Left ventricle myocardium inferior (tissue), 1 donor: ENCODE measurements around the gene SLC27A5. TPM values are rescaled to one million over a fixed set of nuclear protein-coding genes. Genes with fewer than 3 reads are reported as not detected.
A peak's percentile ranks its signal among the peaks of the same experiment; 100 is the strongest.

ENCODE experiments used
- DNase-seq: peaks from one replicate; pipeline ENCODE4 v3.0.0-alpha.2; 2020
- H3K27ac ChIP-seq: fragments of 200-600 bp; replicated peaks from 2 replicates; pipeline ENCODE4 v1.8.0; 2021
- H3K27me3 ChIP-seq: fragments of 200-600 bp; 2 replicates; pipeline ENCODE4 v1.8.0; 2021; ENCODE audit warnings: low read depth
- H3K36me3 ChIP-seq: fragments of 200-600 bp; 2 replicates; pipeline ENCODE4 v1.8.0; 2021
- H3K4me1 ChIP-seq: fragments of 200-600 bp; 2 replicates; pipeline ENCODE4 v1.8.0; 2021
- H3K4me3 ChIP-seq: fragments of 200-600 bp; 2 replicates; pipeline ENCODE4 v1.8.0; 2021; ENCODE audit warnings: mild to moderate bottlenecking, moderate library complexity
- H3K9me3 ChIP-seq: fragments of 200-600 bp; replicated peaks from 2 replicates; pipeline ENCODE4 v1.8.0; 2021
- CTCF ChIP-seq: fragments of 200-600 bp; IDR thresholded peaks from 2 replicates; pipeline ENCODE4 v1.8.0; 2021; ENCODE audit warnings: antibody characterized with exemption, mild to moderate bottlenecking, borderline replicate concordance
- intact Hi-C: fragments of 100-400 bp; cut with micrococcal nuclease; formaldehyde crosslinking; loops from one replicate; pipeline ENCODE4 v1.11.0; 2022
- long read RNA-seq: library from polyadenylated mRNA; unstranded; transcript quantifications from one replicate; pipeline ENCODE4 v2.0.0, GENCODE V29; 2021
- total RNA-seq: library from RNA; stranded (reverse); fragmentation: NEBNext Ultra II Directional; extraction: Animal tissue kit (Norgen Biotek cat#: 25700); gene quantifications from one replicate; pipeline ENCODE4 v1.2.1, GENCODE V29; 2021
- donor health status: DM: no; HTN: yes; CAD: no; lungs with severe emphysema.

The SLC27A5 gene
- 4.1 TPM for total RNA-seq
- long read RNA-seq, partial matches to known transcripts: 0 of 4 reads
- long read RNA-seq, other reads (novel, unspliced or antisense): 2 of 4 reads

- DNase-seq: no peak
These were observed at the start of gene SLC27A5 for GRCh38 chr19:58511353-58512208. Gene SLC27A5, minus strand, starts transcription at chr19:58511992. Its CDS starts 37 bp downstream, at chr19:58511955.

GRCh38 chr19:58560921-58561320 is 49.1 kb upstream of the SLC27A5 start:
- Histone ChIP-seq H3K4me1 (peaks cover 68% of the 10 kb centered on the region), H3K36me3 (peaks cover 13% of the 10 kb centered on the region), H3K4me3 (no peak overlapping the region), H3K9me3 (no peaks in the 10 kb centered on the region), H3K27ac (no peak overlapping the region), H3K27me3 (no peaks in the 10 kb centered on the region)
- DNase-seq: no peak
- no peak for TF ChIP-seq CTCF
- intact Hi-C loops: no loop called here

More at GRCh38 chr19:58511353-58512208, at the start of gene SLC27A5:
- no peak for TF ChIP-seq CTCF
- no peak within 1 kb of the TSS for H3K4me3 ChIP-seq
- peaks cover 5% of the 10 kb centered on the region for H3K9me3 ChIP-seq
- peaks cover 33% of the 10 kb centered on the region for H3K4me1 ChIP-seq
- intact Hi-C loops: no loop called here
- peaks cover 13% of the 10 kb centered on the region for H3K36me3 ChIP-seq
- no peak within 1 kb of the TSS for H3K27ac ChIP-seq
- no peaks in the 10 kb centered on the region for H3K27me3 ChIP-seq

DNA sequence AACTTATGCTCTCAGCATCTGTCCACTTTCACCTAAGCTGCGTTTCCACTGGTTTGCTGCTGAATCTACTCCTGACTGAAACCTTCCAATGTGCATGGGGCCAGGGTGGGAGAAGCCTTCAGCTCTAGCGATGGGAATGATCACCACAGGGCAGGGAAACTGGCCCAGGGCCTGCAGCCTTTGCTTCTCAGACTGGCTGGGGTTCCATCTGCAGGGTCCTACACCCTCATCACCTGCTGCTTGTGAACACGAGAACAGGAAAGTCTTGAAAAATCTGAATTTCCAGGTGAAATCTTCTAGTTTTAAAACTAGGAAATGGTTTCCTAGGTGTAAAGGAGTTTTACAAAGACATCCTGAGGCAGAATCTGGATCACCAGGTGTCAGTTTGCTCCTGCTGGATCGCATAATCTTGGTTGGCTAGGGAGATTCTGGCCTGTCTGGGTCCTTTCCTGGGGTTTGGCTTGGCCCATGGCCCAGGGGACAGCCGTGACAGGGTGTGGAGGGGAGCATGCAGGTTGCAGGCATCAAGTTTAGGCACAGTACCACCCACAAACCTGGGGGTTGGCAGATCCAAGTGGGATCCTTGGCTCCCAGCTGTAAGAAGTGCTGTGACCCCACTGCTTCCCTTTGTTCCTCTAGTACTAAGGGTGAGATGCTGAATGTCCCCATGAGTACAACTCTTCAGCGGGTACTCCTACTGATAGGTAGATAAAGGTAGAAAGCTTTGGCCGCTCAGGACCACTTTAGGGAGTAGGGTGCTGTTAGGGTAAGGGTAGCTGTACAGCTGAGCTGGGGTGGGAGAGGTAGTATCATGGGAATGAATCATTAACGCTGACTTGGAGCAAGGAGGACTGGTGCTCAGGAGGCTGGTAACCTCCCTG is 48.5 kb upstream of the SLC27A5 start:
- Histone ChIP-seq H3K36me3 (peaks cover 19% of the 10 kb centered on the region), H3K4me1 (peaks cover 75% of the 10 kb centered on the region), H3K27me3 (no peaks in the 10 kb centered on the region), H3K9me3 (no peaks in the 10 kb centered on the region), H3K4me3 (peak overlapping the region; percentile 87), H3K27ac (peak overlapping the region; percentile 100)
- intact Hi-C loops: no loop called here
- TF ChIP-seq CTCF: no peak
- DNase-seq: peak; percentile 13

GRCh38 chr19:58559275-58560006 is 47.6 kb upstream of the SLC27A5 start:
- H3K4me1 ChIP-seq: peaks cover 81% of the 10 kb centered on the region

More at GRCh38 chr19:58559275-58560006, 47.6 kb upstream of the SLC27A5 start:
- Histone ChIP-seq H3K27me3 (no peaks in the 10 kb centered on the region), H3K36me3 (peaks cover 19% of the 10 kb centered on the region), H3K27ac (peak overlapping the region; percentile 100), H3K4me3 (peak overlapping the region; percentile 87), H3K9me3 (no peaks in the 10 kb centered on the region)
- DNase-seq: peak; percentile 90
- TF ChIP-seq CTCF: no peak
- intact Hi-C loops: no loop called here
